CD4-positive, alpha-beta T cell treated with Interleukin-4 for 1 hour (primary cell): ENCODE results near the gene SYT7.
"Not testable (repeated sequence)": the region's sequence is repeated elsewhere in the genome, so short reads cannot be mapped to it uniquely, and the experiment has no call there.

Source experiments
- DNase-seq, 2 donors: peaks; one replicate each; pipeline ENCODE4 v3.0.0-alpha.2; 2020 to 2022

Gene SYT7

DNA sequence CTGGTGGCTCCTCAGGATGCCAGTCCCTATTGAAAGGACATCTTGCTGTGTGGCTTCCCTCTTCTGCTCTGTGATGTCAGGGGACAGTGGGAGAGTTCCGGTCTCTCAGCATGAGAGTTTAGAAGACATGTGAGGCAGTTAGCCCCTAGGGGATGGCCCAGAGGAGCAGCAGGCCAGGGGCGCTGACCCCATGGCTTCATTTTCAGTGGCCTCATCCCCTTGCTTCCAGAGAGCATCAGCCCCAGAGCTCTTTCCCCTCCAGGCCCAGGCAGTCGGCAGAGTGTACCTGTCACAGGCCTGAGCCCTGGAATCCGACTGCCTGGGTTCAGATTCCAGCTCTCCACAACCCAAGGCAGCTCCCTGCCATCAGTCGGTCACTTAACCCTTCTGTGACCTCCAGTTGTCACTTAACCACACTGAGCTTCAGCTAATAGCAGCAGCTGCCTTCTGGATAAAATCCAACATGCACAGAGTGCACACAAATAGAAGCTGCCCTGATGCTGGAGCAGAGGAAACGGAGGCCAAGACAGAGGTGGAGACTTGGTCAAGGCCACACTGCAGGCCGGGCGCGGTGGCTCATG lies 86.4 kb downstream of the SYT7 start:
- no peak for DNase-seq

DNA sequence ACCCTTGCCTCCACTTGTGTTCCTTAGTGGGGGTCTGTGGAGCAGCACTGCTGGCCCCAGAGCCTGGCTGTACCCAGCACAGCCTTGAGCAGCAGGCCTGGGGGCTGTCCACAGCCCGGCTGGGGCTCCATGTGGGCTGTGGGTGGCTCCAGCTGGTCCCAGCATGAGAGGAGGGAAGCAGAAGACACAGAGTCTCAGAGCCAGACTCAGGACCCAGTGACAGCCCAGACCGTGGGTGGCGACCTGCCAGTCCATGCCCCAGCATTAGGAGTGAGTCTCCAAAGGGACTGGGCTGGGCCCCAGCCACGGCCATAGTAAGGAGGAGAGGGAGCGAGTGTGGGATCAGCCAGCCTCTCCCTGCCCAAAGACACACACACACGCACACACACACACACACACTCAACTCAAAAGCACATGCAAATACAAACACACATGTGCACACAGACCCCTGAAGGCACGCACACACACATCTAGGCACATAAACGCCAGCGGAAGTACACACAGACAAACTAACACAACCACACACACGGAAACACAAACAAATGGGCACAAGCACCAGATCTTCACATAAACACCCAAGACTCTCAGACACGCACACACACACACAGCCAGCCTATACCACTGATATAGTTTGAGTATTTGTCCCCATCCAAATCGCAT lies 89.0 kb downstream of the SYT7 start:
- no peak for DNase-seq

DNA sequence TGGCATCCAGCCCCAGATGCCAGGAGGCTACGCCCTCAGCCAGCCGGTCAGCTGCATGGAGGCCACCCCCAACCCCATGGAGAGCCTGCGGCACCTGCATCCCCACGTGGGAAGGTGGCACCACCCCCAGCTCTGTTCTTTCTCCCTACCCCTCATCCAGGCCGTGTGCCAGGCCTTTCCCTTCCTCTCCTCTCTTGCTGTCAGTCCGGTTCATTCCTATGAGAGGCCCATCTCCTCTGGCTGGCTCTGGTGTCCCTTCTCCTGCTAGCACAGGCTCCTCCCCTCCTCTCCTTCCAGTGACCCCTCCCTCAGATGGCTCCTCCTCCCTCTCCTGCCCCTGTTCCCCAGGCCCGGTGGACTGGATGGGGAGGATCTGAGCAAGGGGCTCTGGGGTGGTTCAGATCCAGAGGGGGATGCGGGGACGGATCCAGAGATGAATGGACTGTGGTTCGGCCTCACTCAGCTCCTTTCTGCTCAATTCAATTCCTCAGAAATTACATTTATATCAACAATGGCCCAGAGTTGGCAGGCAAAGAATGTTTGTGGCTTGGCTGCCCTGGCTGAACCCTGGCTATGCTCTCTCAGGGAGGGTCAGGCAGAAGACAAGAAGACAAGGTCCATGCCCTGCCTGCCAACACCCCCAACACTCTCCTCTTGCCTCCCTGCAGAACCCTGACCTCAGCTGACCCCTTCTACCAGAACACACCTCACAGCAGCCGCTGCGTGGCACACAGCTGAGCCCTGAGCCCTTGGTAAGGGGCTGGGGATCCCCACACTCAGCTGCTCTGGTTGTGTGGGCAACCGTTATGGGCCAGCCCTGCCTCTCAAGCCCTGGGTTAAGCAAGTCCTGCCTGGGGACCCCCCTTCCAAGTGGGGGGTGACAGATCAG lies 90.8 kb downstream of the SYT7 start:
- no peak for DNase-seq

DNA sequence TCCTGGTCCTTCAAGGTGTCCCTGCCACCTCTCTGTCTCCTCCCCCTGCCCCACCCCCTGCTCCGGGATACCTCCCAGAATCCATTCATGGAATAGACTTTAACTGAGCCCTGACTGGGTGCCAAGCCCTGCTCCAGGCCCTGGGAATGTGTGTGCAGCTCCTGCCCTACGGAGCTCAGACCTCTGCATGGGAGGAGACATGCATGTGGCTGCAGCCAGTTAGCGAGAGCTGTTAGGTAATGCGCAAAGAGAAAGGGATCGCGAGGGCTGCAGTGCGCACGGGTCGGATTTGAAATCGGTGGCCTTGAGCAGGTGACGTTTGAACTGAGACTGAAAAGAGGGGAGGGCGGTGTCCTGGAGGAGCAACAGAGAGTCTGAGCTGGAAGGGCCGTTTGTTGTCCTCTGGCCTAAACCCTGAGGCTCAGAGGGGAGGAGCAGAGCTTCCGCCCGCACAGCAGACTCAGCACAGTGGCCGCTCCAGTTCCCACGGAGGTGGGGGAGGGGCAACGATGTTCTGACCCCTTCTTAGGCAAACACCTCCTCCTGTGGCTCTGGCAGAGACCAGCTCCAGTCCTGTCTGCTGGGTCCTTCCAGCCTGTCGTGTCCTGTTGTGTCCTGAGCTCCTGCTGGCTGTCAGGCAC lies 92.1 kb downstream of the SYT7 start:
- no peak for DNase-seq

DNA sequence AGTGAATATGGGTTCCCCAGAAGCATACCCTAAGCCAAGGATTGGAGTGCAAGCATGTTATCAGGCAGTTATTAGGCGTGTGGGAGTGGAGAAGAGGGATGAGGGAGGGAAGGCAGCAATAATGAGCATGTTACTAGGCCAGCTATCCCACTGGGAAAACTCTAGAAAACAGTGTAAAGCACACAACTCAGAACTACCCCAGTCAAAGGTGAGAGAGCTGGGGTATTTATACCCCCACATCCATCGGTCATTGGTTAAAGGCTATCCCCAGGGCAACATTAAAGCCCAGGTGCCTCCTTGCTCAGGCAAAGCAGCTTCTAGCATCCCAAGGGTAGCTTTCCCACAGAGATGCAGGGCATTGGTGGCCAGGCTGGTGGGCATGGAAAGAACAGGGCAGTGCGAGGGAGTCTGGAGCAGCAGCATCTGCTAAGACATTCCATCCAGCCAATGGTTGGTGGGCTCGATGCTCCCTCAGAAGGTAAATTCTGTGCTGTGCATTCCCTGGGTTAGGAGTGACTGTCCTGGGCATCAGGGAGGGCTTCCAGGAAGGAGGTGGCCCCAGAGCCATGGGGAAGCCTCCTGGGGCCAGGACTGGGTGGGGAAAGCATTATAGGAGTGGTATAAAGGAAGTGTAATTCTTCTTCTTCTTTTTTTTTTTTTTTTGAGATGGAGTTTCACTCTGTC lies 93.4 kb downstream of the SYT7 start:
- no peak for DNase-seq

DNA sequence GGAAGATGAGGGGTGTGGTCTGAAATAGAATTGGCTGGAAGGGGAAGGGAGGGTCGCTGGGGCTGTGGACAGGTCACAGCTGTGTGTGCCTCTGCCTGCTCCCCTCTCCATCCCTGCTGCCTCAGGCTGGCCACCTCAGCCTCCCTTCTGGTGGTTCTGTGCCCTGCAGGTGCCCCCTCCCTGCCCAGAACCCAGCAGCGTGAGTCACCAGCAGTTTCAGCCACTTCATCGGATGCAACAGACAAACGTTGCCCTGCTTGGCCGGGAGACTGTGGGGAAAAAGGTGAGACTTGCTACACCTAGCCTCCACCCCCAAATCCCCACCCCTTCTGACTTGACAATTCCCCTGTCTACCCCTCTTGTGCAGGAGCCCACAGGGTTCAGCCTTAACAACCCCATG lies 94.1 kb downstream of the SYT7 start:
- no peak for DNase-seq

DNA sequence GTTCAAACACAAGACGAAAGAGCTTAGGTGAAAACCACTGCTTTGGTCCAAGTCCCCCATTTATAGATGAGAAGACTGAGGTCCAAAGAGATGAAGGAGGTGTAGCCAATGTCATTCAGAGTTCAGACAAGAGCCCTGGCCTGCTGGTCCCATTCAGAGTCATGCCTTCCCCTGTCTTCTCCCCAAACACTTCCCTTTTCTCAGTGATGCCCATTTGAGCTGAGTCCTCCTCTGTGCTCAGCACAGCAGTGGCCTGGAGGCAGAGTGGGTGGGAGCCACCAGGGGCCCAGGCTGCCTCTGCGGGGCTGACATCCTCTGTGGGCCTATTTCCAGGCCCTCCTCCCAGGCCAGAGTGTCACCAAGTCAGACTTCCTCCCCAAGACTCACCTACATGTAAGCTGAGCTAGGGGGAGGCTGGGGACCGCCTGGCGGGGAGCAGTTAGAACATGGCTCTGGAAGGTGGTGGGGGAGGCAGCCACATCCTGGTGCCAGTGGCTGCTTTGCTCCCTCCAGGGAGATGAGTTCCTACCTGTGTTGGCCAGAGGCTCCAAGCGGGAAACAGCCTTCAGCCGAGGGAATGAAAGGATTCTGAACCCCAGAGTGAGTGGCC lies 94.8 kb downstream of the SYT7 start:
- DNase-seq, result no peak

DNA sequence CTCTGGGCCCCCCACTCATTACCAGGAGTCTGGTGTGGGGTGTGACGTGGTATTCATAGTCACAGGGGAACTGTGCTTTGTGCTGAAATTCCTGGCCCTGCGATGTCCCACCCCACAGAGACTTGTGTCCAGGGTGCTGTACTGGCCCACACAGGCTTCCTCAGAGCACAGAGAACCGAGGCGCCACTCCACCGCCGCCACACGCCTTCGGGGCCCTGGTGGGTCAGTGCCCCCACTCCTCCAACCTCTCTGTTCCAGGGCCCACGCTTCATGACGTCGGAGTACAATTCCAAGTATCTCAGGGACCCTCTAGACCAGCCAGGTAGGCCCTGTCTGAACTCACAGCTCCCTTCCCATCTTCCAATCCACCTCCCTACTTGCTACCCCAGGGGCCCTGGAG lies 95.8 kb downstream of the SYT7 start:
- DNase-seq, result no peak

DNA sequence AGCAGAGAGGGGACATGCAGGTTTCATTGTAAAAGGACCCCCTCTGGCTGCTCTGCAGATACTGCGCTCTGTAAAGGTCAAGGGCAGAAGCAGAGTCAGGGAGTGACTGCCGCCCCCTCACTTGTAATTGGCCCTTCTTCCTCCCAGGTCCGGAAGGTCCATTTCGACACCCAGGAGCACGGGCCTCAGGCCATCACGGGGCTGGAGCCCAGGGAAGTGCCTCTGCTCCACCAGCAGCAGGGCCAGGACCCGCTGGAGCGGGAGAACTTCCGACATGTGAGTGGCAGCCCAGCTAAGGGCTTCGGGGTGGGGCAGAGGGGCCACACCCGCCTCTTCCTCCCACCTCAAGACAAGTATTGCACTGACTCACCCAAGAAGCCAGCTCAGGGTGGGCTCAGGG lies 96.3 kb downstream of the SYT7 start:
- no peak for DNase-seq

DNA sequence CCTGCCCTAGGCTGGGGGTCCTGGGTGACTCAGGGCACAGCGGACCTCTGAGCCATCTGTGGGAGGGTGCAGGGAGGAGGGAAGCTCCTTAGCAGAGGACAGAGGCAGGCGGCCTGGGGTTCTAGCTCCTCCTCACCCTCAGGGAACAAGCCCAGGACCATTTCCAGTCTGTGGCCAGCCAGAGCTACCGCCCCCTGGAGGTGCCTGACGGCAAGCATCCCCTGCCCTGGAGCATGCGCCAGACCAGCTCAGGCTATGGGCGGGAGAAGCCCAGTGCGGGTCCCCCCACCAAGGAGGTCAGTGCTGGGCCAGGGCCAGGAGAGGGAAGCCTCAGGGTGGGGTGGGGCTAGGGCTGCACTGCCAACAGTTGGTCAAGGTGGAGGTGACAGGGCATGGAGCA lies 98.4 kb downstream of the SYT7 start:
- no peak for DNase-seq

DNA sequence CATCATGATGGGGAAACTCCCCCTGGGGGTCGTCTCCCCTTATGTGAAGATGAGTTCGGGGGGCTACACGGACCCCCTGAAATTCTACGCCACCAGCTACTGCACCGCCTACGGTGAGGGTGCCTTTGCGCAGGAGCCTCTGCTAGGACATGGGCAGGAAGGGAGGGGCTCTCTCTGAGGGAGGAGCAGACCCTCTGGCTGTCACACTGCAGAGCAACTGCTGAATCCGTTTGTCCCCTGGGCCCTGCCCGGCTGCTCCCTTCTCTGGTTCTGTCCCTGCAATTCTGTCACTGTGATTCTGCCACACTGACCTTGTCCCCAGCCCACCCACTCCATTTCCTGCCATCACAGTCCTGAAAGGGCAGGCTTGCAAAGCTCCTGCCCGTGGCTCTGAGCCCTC lies 99.1 kb downstream of the SYT7 start:
- DNase-seq, result no peak

DNA sequence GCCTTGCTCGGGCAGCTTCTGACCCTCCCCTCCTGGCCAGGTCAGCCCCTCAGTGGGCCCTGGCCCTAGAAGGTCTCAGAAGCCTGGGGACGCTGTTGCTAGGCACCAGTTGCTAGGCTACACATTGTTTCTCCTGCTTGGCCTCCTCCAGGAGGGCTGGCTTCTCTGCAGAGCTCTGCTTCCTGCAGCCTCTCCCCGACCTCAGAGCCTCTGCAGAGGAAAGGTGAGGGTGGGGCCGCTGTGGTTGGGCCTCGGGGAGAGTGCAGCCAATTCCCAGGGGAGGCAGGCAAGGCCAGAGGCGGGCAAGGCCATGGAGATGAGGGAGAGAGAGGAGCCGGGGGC lies 99.9 kb downstream of the SYT7 start:
- DNase-seq, result no peak

DNA sequence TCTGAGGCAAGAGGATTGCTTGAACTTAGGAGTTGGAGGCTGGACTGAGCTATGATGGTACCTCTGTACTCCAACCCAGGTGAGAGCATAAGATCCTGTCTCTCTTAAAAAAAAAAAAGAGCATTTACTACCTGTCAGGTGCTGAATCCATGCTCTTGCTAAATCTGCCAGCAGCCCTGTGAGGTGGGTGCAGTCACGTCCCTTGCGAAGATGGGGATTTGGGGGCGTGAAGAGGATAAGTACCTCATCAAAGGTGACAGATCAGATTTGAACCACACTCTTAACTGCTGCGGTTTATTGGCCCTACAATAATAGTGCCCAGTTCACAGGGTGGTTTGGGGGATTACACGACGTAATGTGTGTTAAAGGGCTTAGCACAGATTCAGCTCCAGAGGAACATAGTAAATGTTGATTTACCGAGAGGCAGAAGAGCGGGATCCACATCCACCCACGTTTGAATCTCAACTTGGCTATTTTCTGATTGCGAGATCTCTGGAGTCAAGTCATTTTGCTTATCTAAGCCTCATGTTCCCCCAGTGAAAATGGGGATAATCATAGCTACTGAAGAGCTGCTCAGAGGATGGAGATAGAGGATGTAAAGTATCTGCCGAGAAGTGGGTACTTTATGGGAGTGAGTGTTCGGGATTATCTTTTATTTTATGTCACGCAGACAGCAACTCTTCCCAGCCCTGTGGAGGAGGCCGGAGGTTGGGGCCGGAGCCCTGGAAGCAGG lies 100.4 kb downstream of the SYT7 start:
- DNase-seq, result no peak

DNA sequence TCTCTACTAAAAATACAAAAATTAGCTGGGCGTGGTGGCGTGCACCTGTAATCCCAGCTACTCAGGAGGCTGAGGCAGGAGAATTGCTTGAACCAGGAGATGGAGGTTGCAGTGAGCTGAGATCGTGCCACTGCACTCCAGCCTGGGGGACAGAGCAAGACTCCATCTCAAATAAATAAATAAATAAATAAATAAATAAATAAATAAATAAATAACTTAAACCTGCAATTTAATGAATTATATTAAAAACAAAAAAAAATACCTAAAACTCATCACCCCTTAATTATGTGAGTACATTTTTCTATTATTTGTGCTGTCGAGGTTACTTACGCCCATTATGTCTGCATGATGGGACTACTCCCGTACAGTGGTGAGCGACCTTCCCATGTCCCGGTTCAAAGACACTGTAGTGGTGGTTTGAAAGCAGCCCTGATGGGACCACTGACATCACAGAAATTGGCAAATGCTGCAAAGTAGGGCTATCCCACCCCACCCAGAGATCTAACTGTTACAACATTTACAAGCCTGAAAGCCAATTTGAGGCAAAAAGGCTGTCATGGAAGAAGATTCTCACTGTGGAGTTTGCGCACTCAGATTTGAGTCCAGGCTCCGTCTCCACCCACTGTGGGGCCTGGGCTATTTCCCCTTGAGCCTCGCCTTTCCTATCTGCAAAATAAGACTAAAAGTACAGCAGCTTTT lies 101.4 kb downstream of the SYT7 start:
- DNase-seq, result not testable (repeated sequence)

DNA sequence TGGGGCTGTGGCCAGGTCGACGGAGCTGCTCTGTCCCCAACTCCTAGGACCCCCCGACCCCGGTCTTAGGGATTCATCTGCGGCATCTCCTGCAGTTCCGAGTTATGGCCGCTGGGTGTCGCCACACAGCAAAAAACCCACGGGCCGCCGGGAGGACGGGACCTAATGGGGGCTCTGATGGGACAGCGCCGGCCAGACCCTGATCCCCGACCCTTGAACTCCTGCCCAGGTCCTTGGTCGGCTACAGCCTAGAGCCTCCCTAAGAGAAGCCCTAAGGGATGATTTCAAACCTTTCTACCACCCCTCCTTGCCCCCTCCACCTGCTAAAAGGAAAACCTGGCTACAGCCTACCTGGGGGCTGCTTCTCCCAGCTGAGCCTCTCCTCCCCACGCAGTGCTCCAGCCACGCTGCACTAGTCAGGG lies 103.1 kb downstream of the SYT7 start:
- DNase-seq, result peak; percentile 42 to 49

DNA sequence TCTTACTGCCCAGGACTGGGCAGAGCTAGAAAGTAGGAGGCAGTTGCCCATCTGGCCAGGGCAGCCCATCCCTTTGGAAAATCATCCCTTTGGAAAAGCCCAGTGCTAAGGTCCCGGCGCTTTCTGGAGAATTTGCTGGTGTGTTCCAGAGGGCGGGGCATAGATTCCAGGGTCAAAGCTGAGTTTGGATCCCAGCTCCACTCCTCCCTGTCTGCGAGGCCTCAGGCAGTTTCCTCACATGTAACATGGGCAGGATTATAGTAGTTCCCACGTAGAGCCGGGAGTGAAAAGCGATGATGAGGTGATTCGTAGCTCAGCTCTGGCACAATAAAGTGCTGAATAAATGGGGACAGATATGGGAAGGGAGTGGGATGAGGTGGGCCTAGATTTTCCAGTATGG lies 103.8 kb downstream of the SYT7 start:
- DNase-seq, result no peak

DNA sequence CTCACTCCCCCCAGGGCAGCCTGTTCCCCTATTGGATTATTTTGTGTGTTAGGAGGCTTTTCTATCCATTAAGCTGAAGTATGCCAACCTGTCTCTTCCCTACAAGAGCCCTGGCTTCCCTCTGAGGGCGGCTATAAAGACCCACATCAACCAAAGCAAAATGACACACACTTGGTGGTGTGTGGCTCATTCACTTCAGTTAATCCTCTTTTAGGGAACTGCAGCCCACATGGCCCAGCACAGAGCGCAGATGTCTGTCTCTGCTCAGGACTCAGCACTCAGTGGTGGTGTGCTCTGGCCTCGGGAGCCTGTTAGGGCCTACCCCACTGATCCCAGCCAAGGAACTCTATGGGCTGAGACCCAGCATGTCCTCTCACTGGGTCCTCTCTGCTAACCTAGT lies 104.5 kb downstream of the SYT7 start:
- no peak for DNase-seq

DNA sequence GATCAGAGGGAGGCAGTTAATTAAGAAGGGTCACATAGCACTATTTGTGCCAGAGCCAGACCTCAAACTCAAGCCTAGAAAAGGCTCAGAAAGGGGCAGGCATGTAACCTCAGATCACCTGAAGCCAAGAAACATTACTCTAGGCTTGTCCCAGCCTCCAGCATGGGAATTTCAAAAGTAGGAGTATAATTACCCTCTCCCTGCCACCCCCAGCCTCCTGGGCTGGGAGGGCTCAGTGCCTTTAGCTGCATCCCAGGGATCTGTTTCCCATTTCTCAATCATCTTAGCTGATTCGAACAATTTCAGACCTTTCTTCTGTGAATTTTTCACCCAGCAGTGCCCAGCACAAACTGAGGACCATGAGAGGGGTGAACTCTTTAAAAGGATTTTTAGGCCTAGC lies 105.4 kb downstream of the SYT7 start:
- no peak for DNase-seq

DNA sequence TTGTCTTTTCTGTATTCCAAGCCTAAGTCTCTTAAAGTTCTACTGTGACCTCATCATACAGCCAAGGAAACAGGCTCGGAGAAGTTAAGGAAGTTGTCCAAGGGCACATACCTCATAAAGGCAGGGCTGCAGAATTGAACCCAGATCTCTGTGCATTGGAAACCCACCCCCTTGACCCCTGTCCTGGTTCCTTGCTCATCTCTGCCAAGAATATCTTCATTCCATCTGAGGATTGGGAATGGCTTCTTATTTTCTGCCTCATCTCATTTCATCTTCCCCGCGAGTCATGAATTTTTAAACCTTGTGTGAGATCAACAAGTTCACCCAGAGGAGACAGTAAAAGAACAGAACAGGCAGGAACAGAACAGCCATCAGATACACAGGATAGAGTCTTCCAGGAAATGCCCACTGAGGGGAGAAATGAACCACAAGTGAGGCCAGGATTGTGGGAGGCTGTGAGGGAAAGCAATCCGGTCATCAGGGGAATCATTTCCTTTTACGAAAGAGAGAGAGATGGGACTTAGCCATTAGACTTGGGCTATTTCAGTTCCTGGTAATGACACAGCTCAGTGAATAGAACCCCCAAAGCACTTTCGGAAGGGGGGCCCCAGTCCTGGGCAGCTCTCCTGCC lies 106.7 kb downstream of the SYT7 start:
- DNase-seq, result no peak

DNA sequence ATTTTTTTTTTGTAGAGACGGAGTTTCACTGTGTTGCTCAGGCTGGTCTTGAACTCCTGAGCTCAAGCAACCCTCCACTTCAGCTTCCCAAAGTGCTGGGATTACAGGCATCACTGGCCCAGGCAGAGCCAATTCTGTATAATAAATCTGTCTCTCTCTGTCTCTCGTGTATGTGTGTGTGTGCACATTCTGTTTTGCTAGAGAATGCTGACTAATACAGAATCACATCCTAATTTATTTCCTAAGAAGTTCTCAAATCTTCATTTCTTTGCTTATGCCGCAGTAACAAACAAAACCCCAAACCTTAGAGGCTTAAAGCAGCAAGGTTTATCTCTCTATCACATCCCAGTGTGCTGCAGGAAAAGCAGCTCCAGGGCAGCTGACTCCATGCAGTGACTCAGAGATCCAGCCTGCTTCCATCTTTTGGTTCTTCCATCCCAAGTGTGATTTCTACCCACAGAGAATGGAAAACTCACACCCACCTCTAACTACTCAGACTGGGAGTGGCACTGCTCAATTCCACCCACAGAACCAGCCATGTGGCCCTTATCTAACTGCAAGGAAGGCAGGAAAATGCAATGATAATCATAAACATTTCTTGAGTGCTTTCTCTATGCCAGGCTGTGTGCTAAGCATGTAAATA lies 107.4 kb downstream of the SYT7 start:
- no peak for DNase-seq
